RWPE2 (cell line): Measurements from ENCODE around the gene TCF12.

ENCODE experiments used
- ATAC-seq: fragments of 200-7000 bp; cut with Tn5 transposase; 3 replicates; pipeline ENCODE4 v1.9.1; 2021; ENCODE audit warnings: low read depth
- DNase-seq: peaks from one replicate; pipeline ENCODE4 v3.0.0-alpha.2; 2020; ENCODE audit warnings: low spot score
- H3K27ac ChIP-seq: fragments of 450-650 bp; 2 replicates; pipeline ENCODE4 v1.5.1; 2017; ENCODE audit warnings: mild to moderate bottlenecking; ENCODE audit not compliant: poor library complexity, severe bottlenecking
- H3K27me3 ChIP-seq: fragments of 250-450 bp; sonication (Bioruptor Pico); 2 replicates; pipeline ENCODE4 v1.5.1; 2021; ENCODE audit warnings: mild to moderate bottlenecking, moderate library complexity; ENCODE audit not compliant: insufficient read depth, poor library complexity, severe bottlenecking
- H3K36me3 ChIP-seq: fragments of 250-450 bp; sonication (Bioruptor Pico); 2 replicates; pipeline ENCODE4 v1.5.1; 2020; ENCODE audit warnings: low read depth, mild to moderate bottlenecking, moderate library complexity
- H3K4me1 ChIP-seq: fragments of 250-450 bp; sonication (Bioruptor Pico); 2 replicates; pipeline ENCODE4 v1.5.1; 2021; ENCODE audit warnings: mild to moderate bottlenecking, moderate library complexity; ENCODE audit not compliant: insufficient read depth, poor library complexity, severe bottlenecking
- H3K4me3 ChIP-seq: fragments of 250-450 bp; sonication (Bioruptor Pico); 2 replicates; pipeline ENCODE4 v1.5.1; 2021; ENCODE audit warnings: mild to moderate bottlenecking, moderate library complexity; ENCODE audit not compliant: severe bottlenecking
- H3K9me3 ChIP-seq: fragments of 250-450 bp; sonication (Bioruptor Pico); 2 replicates; pipeline ENCODE4 v1.5.1; 2021; ENCODE audit warnings: mild to moderate bottlenecking, moderate library complexity; ENCODE audit not compliant: severe bottlenecking
- CTCF ChIP-seq: fragments of 450-650 bp; IDR thresholded peaks from one replicate; pipeline ENCODE4 v1.5.1; 2017; ENCODE audit warnings: mild to moderate bottlenecking, moderate library complexity; ENCODE audit not compliant: poor library complexity, severe bottlenecking

The TCF12 gene

GRCh38 chr15:57302640-57303257 lies 384.3 kb downstream of the TCF12 start:
- Histone ChIP-seq H3K27me3 (no peaks in the 10 kb centered on the region), H3K36me3 (no peaks in the 10 kb centered on the region), H3K9me3 (no peaks in the 10 kb centered on the region), H3K27ac (no peak overlapping the region), H3K4me3 (no peak overlapping the region), H3K4me1 (no peaks in the 10 kb centered on the region)
- TF ChIP-seq CTCF, result no peak
- ATAC-seq (no peak), DNase-seq (peak; percentile 38)

- DNase-seq (peak; percentile 18), ATAC-seq (no peak)
- Histone ChIP-seq H3K9me3 (no peaks in the 10 kb centered on the region), H3K27me3 (no peaks in the 10 kb centered on the region), H3K4me3 (no peak overlapping the region), H3K4me1 (no peaks in the 10 kb centered on the region), H3K36me3 (no peaks in the 10 kb centered on the region), H3K27ac (no peak overlapping the region)
- no peak for TF ChIP-seq CTCF
These were observed 386.6 kb downstream of the TCF12 start for GRCh38 chr15:57305009-57305408.

GRCh38 chr15:57306161-57306943 lies 387.9 kb downstream of the TCF12 start:
- peak; percentile 99 for TF ChIP-seq CTCF
- DNase-seq, result peak; percentile 86
- peak; percentile 83 for ATAC-seq
- Histone ChIP-seq H3K9me3 (no peaks in the 10 kb centered on the region), H3K4me3 (peak overlapping the region; percentile 25), H3K36me3 (no peaks in the 10 kb centered on the region), H3K27ac (no peak overlapping the region), H3K4me1 (no peaks in the 10 kb centered on the region), H3K27me3 (no peaks in the 10 kb centered on the region)

- Histone ChIP-seq H3K9me3 (no peaks in the 10 kb centered on the region), H3K27ac (no peak overlapping the region)
- ATAC-seq, result peak; percentile 6; the same call in 2 of the 3 replicates
These were observed 388.5 kb downstream of the TCF12 start for GRCh38 chr15:57306944-57307411.

More at GRCh38 chr15:57306944-57307411, 388.5 kb downstream of the TCF12 start:
- Histone ChIP-seq H3K36me3 (no peaks in the 10 kb centered on the region), H3K27me3 (no peaks in the 10 kb centered on the region), H3K4me3 (peak overlapping the region; percentile 25), H3K4me1 (no peaks in the 10 kb centered on the region)
- TF ChIP-seq CTCF, result peak; percentile 88
- DNase-seq, result no peak
